Spleen (tissue), 7 donors: ENCODE data around the gene COL23A1.

ENCODE experiments used
- CTCF ChIP-seq, 11 experiments: fragments of 200-600 bp in 7 of 11; fragments of 450-650 bp in 4 of 11; sonication (generic) in 4 of 11; IDR thresholded peaks in 8 of 11; conservative IDR thresholded peaks in 3 of 11; 1 replicate in 7 of 11; 2 replicates in 4 of 11; pipeline versions ENCODE4 v1.4.0 to v1.8.0; 2016 to 2021; ENCODE audit warnings: antibody characterized with exemption in 11 of 11, inconsistent platforms in 4 of 11, mild to moderate bottlenecking in 1 of 11
- POLR2A ChIP-seq, 3 donors: fragments of 450-650 bp; IDR thresholded peaks; one replicate each; pipeline ENCODE4 v1.5.1; 2017; ENCODE audit warnings: antibody characterized with exemption in 3 of 3, mild to moderate bottlenecking in 1 of 3
- donor health status: DM: no; HTN: no; CAD: no; lungs with moderate emphysema.
- donor health status: DM: no; HTN: no; CAD: no.
- donor health status: DM: no; HTN: no; CAD: no.

- TF ChIP-seq CTCF (IDR thresholded peaks at IDR 0.05 in 8 of 11, conservative IDR thresholded peaks at IDR 0.05 in 3 of 11) (no peak), POLR2A (IDR thresholded peaks at IDR 0.05) (no peak)
These were observed 211.4 kb downstream of the COL23A1 start for GRCh38 chr5:178378527-178379484.
